Left renal pelvis (tissue), 4 donors: ENCODE results near the gene NPIPA1. TPM values are rescaled to one million over a fixed set of nuclear protein-coding genes. Genes with fewer than 3 reads are reported as not detected.
"Not testable (repeated sequence)": the region's sequence is repeated elsewhere in the genome, so short reads cannot be mapped to it uniquely, and the experiment has no call there.

Experiments
- DNase-seq, 4 donors: peaks; one replicate each; pipeline ENCODE4 v3.0.0-alpha.2; 2013; ENCODE audit warnings: low read depth in 4 of 4, low spot score in 3 of 4
- polyA plus RNA-seq, 4 donors: library from polyadenylated mRNA; unstranded; fragments of 120-200 nt; gene quantifications; one replicate each; pipeline ENCODE4 v1.2.1, GENCODE V29; 2013; ENCODE audit not compliant: insufficient read length in 4 of 4

Gene NPIPA1
- polyA plus RNA-seq, 4 donors: 115 to 165 (median 137) TPM

- DNase-seq: not testable (repeated sequence)
These were observed 8.1 kb upstream of the NPIPA1 start for GRCh38 chr16:14929176-14929575.

GRCh38 chr16:14930246-14930645 lies 7.0 kb upstream of the NPIPA1 start:
- not testable (repeated sequence) for DNase-seq

- DNase-seq: not testable (repeated sequence)
These were observed 6.3 kb upstream of the NPIPA1 start for GRCh38 chr16:14930971-14931370.

GRCh38 chr16:14932581-14933375 lies 4.5 kb upstream of the NPIPA1 start:
- not testable (repeated sequence) for DNase-seq

GRCh38 chr16:14937994-14938393 lies 751 bp downstream of the NPIPA1 start:
- DNase-seq: not testable (repeated sequence)

GRCh38 chr16:14942686-14943085 lies 5.4 kb downstream of the NPIPA1 start:
- DNase-seq: not testable (repeated sequence)

- DNase-seq: no peak
These were observed 18.4 kb downstream of the NPIPA1 start for GRCh38 chr16:14955546-14956231.

GRCh38 chr16:14957576-14958322 lies 20.5 kb downstream of the NPIPA1 start:
- no peak for DNase-seq

GRCh38 chr16:14958323-14958600 lies 21.0 kb downstream of the NPIPA1 start:
- DNase-seq: no peak

- no peak for DNase-seq
These were observed 21.7 kb downstream of the NPIPA1 start for GRCh38 chr16:14958970-14959369.

- DNase-seq: no peak
These were observed 24.4 kb downstream of the NPIPA1 start for GRCh38 chr16:14961405-14962186.

- no peak for DNase-seq
These were observed 26.3 kb downstream of the NPIPA1 start for GRCh38 chr16:14963281-14964173.

- DNase-seq: no peak
These were observed 28.1 kb downstream of the NPIPA1 start for GRCh38 chr16:14965328-14965727.

- DNase-seq: not testable (repeated sequence)
These were observed 32.6 kb downstream of the NPIPA1 start for GRCh38 chr16:14969795-14970194.

- not testable (repeated sequence) for DNase-seq
These were observed 34.5 kb downstream of the NPIPA1 start for GRCh38 chr16:14971621-14972228.

- DNase-seq: not testable (repeated sequence)
These were observed 36.6 kb downstream of the NPIPA1 start for GRCh38 chr16:14973785-14974322.

GRCh38 chr16:14974331-14974655 lies 37.0 kb downstream of the NPIPA1 start:
- DNase-seq: not testable (repeated sequence)

GRCh38 chr16:14974656-14975417 lies 37.6 kb downstream of the NPIPA1 start, which contains the start of gene PDXDC1:
Gene PDXDC1, plus strand, starts transcription at chr16:14975026. Its CDS starts 174 bp downstream, at chr16:14975200.
- DNase-seq: peak; percentile 72 to 92 (median 86)
